Tibial nerve (tissue), 4 donors: ENCODE data around the gene ITPRIPL2. TPM values are rescaled to one million over a fixed set of nuclear protein-coding genes. Genes with fewer than 3 reads are reported as not detected.

ENCODE experiments used
- DNase-seq, 2 donors: peaks; one replicate each; pipeline ENCODE4 v3.0.0-alpha.2; 2019; ENCODE audit warnings: low spot score in 2 of 2
- H3K27ac ChIP-seq, 4 donors: fragments of 200-600 bp; sonication (generic) in 3 of 4; one replicate each; pipeline ENCODE4 v1.5.1; 2017 to 2019; ENCODE audit warnings: mild to moderate bottlenecking in 1 of 4
- H3K27me3 ChIP-seq, 2 donors: fragments of 200-600 bp; sonication (generic) in 1 of 2; one replicate each; pipeline versions ENCODE4 v1.5.1 to v1.6.0; 2017 to 2019
- H3K36me3 ChIP-seq, 3 donors: fragments of 200-600 bp; sonication (generic); one replicate each; pipeline ENCODE4 v1.5.1; 2018 to 2019
- H3K4me1 ChIP-seq, 4 donors: fragments of 200-600 bp; sonication (generic) in 3 of 4; one replicate each; pipeline ENCODE4 v1.5.1; 2017 to 2019
- H3K4me3 ChIP-seq, 4 donors: fragments of 200-600 bp; sonication (generic) in 3 of 4; one replicate each; pipeline ENCODE4 v1.5.1; 2017 to 2019; ENCODE audit warnings: mild to moderate bottlenecking in 1 of 4, moderate library complexity in 1 of 4
- H3K9me3 ChIP-seq, 4 donors: fragments of 200-600 bp; sonication (generic) in 3 of 4; one replicate each; pipeline ENCODE4 v1.5.1; 2017 to 2019
- CTCF ChIP-seq, 5 experiments: fragments of 200-600 bp in 3 of 5; fragments of 450-650 bp in 2 of 5; sonication (generic) in 3 of 5; IDR thresholded peaks; one replicate each; pipeline ENCODE4 v1.5.1; 2016 to 2019; ENCODE audit warnings: antibody characterized with exemption in 5 of 5, mild to moderate bottlenecking in 3 of 5, moderate library complexity in 2 of 5
- EP300 ChIP-seq, 2 donors: sonication (generic); formaldehyde crosslinking; IDR thresholded peaks; one replicate each; pipeline ENCODE4 v1.6.1; 2017; ENCODE audit warnings: antibody characterized with exemption in 2 of 2, mild to moderate bottlenecking in 1 of 2
- POLR2A ChIP-seq, 2 donors: fragments of 450-650 bp; IDR thresholded peaks; one replicate each; pipeline ENCODE4 v1.6.1; 2017; ENCODE audit warnings: antibody characterized with exemption in 2 of 2, mild to moderate bottlenecking in 2 of 2, moderate library complexity in 2 of 2
- WGBS, 2 donors: methylation state at CpG; one replicate each; pipeline ENCODE4 v1.1.5; 2018; 5-methylcytosine and 5-hydroxymethylcytosine counted together
- total RNA-seq, 4 donors: library from RNA; depleted of rRNA; stranded (reverse); fragments of >200 nt; gene quantifications; one replicate each; pipeline ENCODE4 v1.1.0, GENCODE V29; 2016

The ITPRIPL2 gene
- total RNA-seq, 4 donors from 2014 or later = 51.3 to 68.7 (median 59.6) TPM

- Histone ChIP-seq H3K27me3 (no peaks in the 10 kb centered on the region), H3K4me1 (peaks cover 0 to 12% (median 7%) of the 10 kb centered on the region in 4 donors), H3K27ac (no peak overlapping the region), H3K4me3 (no peak overlapping the region), H3K36me3 (peaks cover 0 to 26% (median 0%) of the 10 kb centered on the region in 3 donors), H3K9me3 (no peaks in the 10 kb centered on the region)
- WGBS, 2 donors = 73 to 85% methylated on average over 1 of the region's 1 CpG
- DNase-seq = no peak
- no peak for TF ChIP-seq POLR2A (IDR thresholded peaks at IDR 0.05)
- TF ChIP-seq CTCF (IDR thresholded peaks at IDR 0.05) = no peak
- TF ChIP-seq EP300 (IDR thresholded peaks at IDR 0.05) = no peak
Observed at GRCh38 chr16:19083670-19084069, 30.1 kb upstream of the ITPRIPL2 start.

GRCh38 chr16:19084139-19084538, 29.6 kb upstream of the ITPRIPL2 start:
- Histone ChIP-seq H3K9me3 (no peaks in the 10 kb centered on the region), H3K4me3 (no peak overlapping the region), H3K27ac (no peak overlapping the region), H3K36me3 (peaks cover 0 to 22% (median 0%) of the 10 kb centered on the region in 3 donors), H3K4me1 (peaks cover 0 to 12% (median 7%) of the 10 kb centered on the region in 4 donors), H3K27me3 (no peaks in the 10 kb centered on the region)
- TF ChIP-seq CTCF (IDR thresholded peaks at IDR 0.05) = no peak
- TF ChIP-seq EP300 (IDR thresholded peaks at IDR 0.05) = no peak
- TF ChIP-seq POLR2A (IDR thresholded peaks at IDR 0.05) = no peak
- no peak for DNase-seq
- 72 to 78% methylated on average over 3 of the region's 3 CpGs for WGBS, 2 donors

- DNase-seq = no peak
- WGBS, 2 donors = 91 to 93% methylated on average over 5 of the region's 5 CpGs
- TF ChIP-seq CTCF (IDR thresholded peaks at IDR 0.05) (no peak), POLR2A (IDR thresholded peaks at IDR 0.05) (no peak), EP300 (IDR thresholded peaks at IDR 0.05) (no peak)
Observed at GRCh38 chr16:19084879-19085278, 28.9 kb upstream of the ITPRIPL2 start.

GRCh38 chr16:19085679-19086200, 28.0 kb upstream of the ITPRIPL2 start:
- H3K9me3 ChIP-seq = no peaks in the 10 kb centered on the region
- H3K36me3 ChIP-seq = peaks cover 0 to 16% (median 0%) of the 10 kb centered on the region in 3 donors
- WGBS, 2 donors = 36 to 40% methylated on average over 8 of the region's 8 CpGs
- TF ChIP-seq EP300 (IDR thresholded peaks at IDR 0.05) (no peak), POLR2A (IDR thresholded peaks at IDR 0.05) (no peak), CTCF (IDR thresholded peaks at IDR 0.05) (no peak)
- H3K4me3 ChIP-seq = peak overlapping the region in 2 of 4 donors; percentile 36 to 54
- DNase-seq = peak in 1 of 2 donors; percentile 25
- peak overlapping the region in 1 of 4 donors; percentile 21 for H3K27ac ChIP-seq
- no peaks in the 10 kb centered on the region for H3K27me3 ChIP-seq
- peaks cover 0 to 12% (median 7%) of the 10 kb centered on the region in 4 donors for H3K4me1 ChIP-seq

More at GRCh38 chr16:19084879-19085278, 28.9 kb upstream of the ITPRIPL2 start:
- Histone ChIP-seq H3K27me3 (no peaks in the 10 kb centered on the region), H3K36me3 (peaks cover 0 to 16% (median 0%) of the 10 kb centered on the region in 3 donors), H3K4me3 (no peak overlapping the region), H3K9me3 (no peaks in the 10 kb centered on the region), H3K4me1 (peaks cover 0 to 12% (median 7%) of the 10 kb centered on the region in 4 donors), H3K27ac (no peak overlapping the region)

- H3K36me3 ChIP-seq = peaks cover 0 to 9% (median 0%) of the 10 kb centered on the region in 3 donors
- no peaks in the 10 kb centered on the region for H3K27me3 ChIP-seq
- no peaks in the 10 kb centered on the region for H3K9me3 ChIP-seq
- peak; percentile 70 for DNase-seq
- H3K27ac ChIP-seq = peak overlapping the region in 3 of 4 donors; percentile 21 to 36 (median 34)
- WGBS, 2 donors = 6 to 22% methylated on average over 11 to 36 of the region's 52 CpGs
- peak overlapping the region; percentile 17 to 74 (median 45) for H3K4me3 ChIP-seq
- H3K4me1 ChIP-seq = peaks cover 0 to 12% (median 7%) of the 10 kb centered on the region in 4 donors
- TF ChIP-seq POLR2A (IDR thresholded peaks at IDR 0.05) (peak in 1 of 2 donors; percentile 24), CTCF (IDR thresholded peaks at IDR 0.05) (peak; percentile 98 to 99 (median 98)), EP300 (IDR thresholded peaks at IDR 0.05) (peak; percentile 13 to 67)
Observed at GRCh38 chr16:19086322-19087199, 27.2 kb upstream of the ITPRIPL2 start.
